Measurements from ENCODE around the gene RMDN2.
"Not testable (repeated sequence)": the region's sequence is repeated elsewhere in the genome, so short reads cannot be mapped to it uniquely, and the experiment has no call there.

Gene RMDN2

DNA sequence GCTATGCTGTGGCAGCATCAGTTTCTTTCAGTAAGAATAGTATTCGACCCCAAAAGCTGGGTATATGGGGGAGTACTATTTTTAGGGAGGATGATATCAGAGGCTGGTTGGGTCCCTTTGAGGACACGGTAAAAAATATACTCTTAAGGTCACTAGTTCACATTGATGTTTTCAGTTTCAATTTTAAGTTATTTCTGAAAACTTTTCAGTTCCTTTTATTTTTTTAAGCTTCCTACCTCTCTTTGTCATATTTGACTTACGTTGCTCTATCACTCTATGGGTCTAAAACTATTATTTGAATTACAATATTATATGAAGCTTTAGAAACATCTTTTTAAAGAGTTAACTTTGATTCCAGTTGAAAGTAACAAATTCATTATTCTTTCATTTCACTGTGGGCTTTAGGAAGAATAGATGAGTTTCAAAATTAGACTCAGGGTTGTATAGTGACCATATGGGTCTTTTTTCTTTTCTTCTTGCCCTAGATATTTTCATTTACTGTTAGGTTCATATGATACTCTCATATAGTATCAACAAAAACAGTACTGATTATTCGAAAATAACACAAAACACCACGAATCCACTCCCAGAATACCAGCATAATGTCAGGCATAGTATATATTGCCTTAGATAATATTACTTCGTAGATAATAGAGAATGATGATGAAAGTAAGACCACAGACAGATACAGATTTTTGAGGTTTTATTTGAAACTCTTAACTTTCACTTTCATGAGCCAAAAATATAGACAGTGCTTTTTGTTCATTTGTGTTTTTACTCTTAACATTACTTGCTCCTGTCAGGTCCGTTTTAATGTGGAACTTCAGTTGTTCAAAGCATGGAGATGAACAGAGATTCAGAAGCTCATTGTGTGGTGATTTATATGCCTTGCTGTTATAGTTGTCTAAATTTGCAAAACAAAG is 9.8 kb downstream of the RMDN2 start:
- no peak for DNase-seq

GRCh38 chr2:37937568-37937967 is 12.5 kb downstream of the RMDN2 start:
- not testable (repeated sequence) for DNase-seq

DNA sequence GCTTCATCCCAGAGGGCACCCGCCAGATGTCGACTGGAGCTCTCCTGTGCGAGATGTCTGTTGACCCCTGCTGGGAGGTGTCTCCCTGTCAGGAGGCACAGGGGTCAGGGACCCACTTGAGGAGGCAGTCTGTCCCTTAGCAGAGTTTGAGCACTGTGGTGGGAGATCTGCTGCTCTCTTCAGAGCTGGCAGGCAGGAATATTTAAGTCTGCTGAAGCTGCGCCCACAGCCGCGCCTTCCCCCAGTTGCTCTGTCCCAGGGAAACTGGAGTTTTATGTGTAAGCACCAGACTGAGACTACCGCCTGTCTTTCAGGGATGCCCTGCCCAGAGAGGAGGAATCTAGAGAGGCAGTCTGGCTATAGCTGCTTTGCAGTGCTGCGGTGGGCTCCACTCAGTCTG is 16.2 kb downstream of the RMDN2 start:
- not testable (repeated sequence) for DNase-seq

DNA sequence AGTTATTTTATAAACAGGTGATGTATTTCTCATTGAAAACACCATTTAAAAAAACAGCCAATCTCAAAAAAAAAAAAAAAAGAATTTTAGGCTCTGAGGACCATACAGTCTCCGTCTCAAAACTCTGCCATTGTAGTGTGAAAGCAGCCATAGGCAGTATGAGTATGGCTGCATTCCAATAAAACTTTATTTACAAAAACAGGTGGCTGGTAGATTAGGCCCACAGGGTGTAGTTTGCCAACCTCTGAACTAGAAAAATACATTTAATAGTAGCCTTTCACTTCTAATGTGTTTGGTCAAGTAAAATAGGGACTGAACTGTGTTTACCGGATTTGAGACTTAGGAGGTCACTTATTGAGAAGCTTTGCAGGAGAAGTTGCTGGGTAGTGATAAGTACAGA is 19.2 kb downstream of the RMDN2 start:
- DNase-seq, result no peak

GRCh38 chr2:37947306-37947705 is 22.2 kb downstream of the RMDN2 start:
- no peak for DNase-seq

GRCh38 chr2:37962018-37962739 is 37.1 kb downstream of the RMDN2 start:
- DNase-seq, result not testable (repeated sequence)

DNA sequence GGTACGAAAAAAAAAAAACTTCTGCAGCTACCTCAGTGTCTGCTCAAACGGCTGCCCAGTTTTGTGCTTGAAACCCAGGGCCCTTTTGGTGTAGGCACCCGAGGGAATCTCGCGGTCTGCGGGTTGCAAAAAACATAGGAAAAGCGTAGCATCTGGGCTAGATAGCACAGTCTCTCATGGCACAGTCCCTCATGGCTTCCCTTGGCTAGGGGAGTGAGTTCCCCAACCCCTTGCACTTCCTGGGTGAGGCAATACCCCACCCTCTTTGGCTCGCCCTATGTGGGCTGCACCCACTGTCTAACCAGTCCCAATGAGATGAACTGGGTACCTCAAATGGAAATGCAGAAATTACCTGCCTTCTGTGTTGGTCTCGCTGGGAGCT is 37.6 kb downstream of the RMDN2 start:
- DNase-seq, result not testable (repeated sequence)

DNA sequence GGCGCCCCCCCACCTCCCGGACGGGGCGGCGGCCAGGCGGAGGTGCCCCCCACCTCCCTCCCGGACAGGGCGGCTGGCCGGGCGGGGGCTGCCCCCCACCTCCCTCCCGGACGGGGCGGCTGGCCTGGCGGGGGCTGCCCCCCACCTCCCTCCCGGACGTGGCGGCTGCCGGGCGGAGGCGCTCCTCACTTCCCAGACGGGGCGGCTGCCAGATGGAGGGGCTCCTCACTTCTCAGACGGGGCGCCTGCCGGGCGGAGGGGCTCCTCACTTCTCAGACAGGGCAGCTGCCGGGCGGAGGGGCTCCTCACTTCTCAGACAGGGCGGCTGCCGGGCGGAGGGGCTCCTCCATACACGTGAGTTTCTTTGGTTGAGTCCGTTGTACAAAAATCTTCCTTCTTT is 38.8 kb downstream of the RMDN2 start:
- DNase-seq, result not testable (repeated sequence)

- no peak for DNase-seq
Measured at GRCh38 chr2:37966326-37966725, 41.2 kb downstream of the RMDN2 start.

- no peak for DNase-seq
Measured at GRCh38 chr2:37969731-37970130, 44.6 kb downstream of the RMDN2 start.

- no peak for DNase-seq
Measured at GRCh38 chr2:37971971-37972370, 46.9 kb downstream of the RMDN2 start.

DNA sequence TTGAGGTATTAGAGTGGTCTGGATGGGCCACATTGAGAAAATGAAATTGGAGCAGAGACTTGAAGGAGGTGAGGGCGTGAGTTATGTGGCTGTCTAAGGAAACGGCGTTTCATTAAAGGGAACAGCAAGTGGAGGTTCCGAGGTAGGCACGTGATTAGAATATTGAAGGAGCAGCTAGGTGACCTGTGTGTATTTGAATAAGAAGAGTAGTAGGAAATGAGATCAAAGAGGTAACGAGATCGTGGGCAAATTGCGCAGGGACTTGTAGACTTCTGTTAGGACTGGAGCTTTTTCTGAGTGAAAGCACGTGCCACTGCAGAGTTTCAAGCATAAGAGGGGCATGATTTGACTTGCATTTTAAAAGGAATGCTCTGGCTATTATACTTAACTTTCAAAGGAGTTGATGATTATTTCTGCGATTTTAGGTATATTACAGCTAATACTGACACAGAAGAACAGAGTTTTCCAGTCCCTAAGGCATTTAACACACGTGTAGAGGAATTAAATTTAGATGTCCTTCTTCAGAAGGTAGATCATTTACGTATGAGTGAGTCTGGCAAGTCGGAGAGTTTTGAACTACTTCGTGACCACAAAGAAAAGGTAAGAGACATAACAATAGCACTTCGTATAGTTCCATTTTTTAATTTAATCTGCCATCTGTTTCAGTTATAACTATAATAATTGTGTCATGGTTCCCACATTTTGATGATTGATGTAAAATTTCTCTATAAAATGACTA is 48.7 kb downstream of the RMDN2 start:
- DNase-seq, result no peak

- DNase-seq, result no peak
Measured at GRCh38 chr2:37975808-37976207, 50.7 kb downstream of the RMDN2 start.

DNA sequence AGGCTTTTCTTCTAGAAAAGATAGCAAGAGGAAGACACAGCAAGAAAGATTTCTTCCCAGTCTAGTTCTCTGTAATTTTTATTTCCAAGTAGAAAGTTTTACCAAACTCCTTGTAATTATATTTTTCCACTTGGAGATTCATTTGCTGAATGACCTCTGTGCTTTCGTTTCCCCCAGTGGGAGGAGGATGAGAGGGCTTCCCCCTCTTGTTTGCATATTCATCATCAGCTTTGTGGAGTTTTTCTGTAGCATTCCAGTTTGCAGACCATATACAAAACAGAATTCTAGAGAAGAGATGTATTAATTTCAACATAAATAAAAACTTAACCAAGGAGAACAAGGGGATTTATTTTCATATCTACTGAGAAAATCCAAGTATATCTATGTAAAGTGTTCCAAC is 51.3 kb downstream of the RMDN2 start:
- no peak for DNase-seq

DNA sequence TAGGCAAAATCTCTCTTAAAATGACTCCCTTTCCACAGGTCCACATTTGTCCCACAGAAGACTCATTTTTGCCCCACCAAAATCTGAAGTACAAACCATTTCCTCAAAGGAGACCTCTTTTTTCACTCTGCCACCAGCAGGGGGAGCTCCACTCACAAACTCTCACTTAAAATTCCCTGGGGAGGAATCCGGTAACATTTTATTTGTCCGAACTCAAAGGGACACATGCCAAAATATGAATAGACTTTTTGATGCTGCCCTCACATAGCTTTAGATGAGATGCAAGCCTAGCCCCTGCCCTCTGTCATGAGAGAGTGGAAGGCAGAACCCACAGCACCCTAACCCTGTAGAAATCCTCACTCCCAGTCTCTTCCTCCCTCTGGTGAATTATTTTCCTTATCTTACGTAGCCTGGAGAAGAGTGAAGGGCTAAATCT is 57.1 kb downstream of the RMDN2 start:
- peak; percentile 69 for DNase-seq

DNA sequence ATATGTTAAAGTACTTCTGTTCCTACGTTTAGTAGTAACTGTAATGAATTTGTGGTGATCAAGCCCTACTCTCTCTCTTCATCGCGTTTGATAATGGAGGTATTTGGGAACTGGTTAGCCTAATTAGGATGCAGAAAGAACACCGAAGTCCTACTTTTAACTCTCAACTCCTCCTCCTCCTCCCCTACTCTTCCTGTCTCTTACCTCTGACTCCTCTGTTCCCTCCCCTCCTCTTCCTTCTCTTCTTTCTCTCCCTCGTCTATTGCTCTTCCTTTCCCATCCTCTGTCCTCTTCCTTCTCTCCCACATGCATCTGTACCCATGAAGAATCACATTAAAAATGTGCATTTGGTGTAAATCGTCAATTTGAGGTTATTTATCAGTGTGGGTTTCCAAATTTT is 57.8 kb downstream of the RMDN2 start:
- no peak for DNase-seq

GRCh38 chr2:37983719-37984118 is 58.6 kb downstream of the RMDN2 start:
- DNase-seq, result no peak

DNA sequence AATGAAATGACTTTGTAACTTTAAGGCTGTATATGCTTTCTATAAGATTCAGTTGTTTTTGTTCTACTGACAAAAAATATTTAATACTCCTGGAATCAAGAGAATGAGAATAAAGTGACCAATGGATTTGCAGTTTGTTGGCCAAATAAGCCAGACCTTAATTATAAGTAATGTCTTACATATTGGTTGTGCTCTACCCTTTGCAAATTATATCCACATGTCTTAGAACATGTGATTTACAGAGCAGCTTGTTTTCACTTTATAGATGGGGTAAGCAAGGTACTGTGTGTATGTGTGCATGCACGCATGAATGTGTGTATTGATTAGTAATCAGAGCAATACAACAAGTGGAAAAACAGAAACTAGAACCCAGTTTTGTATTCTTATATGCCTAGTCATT is 59.1 kb downstream of the RMDN2 start:
- DNase-seq, result no peak

- no peak for DNase-seq
Measured at GRCh38 chr2:37984589-37984988, 59.5 kb downstream of the RMDN2 start.

DNA sequence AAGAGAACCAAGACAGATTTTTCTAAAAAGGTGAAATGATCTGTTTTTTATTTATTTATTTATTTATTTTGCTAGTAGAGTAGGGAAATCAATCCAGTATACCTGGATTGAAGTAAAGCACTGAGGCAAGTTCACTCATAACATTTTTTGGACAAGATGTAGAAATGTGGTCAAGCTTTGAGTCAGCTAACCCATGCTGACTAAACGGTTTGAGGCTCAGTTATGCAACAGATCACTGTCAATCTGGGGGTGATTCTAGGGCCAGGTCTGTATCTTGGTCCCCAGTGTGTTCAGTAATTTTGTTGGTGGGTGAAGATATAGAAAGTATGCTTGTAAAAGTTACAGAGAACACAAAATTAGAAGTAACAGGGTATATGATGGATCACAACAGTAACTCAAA is 60.2 kb downstream of the RMDN2 start:
- no peak for DNase-seq

GRCh38 chr2:37987098-37987775 is 62.1 kb downstream of the RMDN2 start:
- no peak for DNase-seq

DNA sequence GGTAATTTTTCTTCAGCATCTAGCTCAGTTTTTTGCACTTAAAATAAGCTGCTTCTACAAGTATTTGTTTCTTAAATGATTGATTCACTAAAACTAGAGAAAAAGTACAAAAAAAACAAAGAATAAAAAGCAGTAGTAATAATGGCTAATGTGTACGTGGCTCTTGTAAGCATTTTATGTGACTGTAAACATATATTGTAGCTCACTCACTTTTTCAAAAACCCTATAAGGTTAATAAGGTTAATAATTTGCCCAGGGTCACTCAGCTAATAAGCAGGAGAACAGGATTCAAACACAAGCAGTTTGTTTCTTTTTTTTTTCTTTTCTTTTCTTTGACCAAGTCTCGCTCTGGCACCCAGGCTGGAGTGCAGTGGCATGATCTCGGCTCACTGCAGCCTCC is 67.5 kb downstream of the RMDN2 start:
- DNase-seq, result no peak

DNA sequence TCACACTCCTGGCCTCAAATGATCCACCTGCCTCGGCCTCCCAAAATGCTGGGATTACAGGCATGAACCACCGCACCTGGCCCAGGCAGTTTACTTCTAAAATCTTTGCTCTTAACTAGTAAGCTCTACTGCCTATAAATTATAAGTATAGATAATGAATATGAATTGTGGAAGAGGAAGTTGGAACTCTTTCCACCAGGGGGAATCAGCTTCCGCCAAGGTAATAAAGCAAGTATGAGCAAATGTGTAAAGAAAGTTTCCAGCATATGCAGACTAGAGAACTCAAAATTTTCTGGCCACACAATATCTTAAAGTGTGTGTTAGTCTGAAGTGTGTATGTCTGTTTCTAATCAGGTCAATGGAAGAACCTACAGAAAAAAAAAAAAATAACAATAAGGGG is 68.1 kb downstream of the RMDN2 start:
- no peak for DNase-seq

All from retina (tissue), 1 donor.